ENCODE measurements around the gene CYS1.

The CYS1 gene

DNA sequence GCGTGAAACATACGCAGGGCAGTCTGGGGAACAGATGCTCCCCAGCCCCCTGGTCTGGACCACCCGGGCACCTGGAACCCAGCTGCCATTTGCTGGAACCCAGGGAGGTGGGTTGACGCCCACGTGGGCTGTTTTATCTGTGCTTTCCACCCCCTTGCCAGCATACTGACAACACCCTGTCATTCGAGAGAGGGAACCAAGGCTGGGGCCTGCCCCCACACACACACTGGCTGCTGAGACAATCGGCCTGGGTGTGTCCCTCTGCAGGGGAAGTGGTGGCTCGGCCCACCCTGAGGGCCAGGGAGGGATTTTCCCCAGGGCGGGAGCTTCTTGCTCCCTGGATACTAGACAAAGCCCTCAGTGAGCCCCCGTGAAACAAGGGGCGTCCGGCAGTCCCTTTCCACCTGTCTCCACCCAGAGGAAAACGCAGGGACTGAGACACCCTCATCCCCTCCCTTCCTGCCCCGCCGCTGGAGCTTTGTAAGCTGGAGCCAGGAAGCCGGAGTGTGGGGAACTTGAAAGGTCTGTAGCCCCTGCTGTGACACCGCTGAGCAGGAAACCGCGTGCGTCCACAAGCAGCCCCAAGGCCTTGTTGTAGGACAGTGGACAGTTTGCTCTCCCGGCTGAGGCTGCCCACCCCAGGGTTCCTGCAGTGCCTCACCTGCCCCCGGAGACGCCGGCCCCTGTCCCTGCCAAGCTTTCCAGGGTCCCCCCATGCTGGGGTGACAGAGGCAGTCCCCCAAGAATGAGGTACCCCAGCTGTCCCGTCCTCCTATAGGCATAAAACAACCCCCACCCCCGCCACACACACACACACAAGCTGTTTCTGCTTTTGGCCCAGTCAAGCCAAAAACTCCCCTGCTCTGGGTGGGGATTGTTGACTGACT lies 51.0 kb downstream of the CYS1 start:
- H3K4me1 ChIP-seq (ENCODE audit: control insufficient read depth, insufficient read depth, low read length) = peaks cover 2% of the 10 kb centered on the region
- no peaks in the 10 kb centered on the region for H3K27me3 ChIP-seq (ENCODE audit: control insufficient read depth, insufficient read depth, low read length)
- H3K27ac ChIP-seq (ENCODE audit: low read depth, low read length) = no peak overlapping the region
- H3K36me3 ChIP-seq (ENCODE audit: control insufficient read depth, insufficient read depth, low read length) = no peaks in the 10 kb centered on the region
- H3K9ac ChIP-seq (ENCODE audit: low read length) = peak overlapping the region; percentile 4
- peak overlapping the region; percentile 36 for H3K4me3 ChIP-seq (ENCODE audit: low read length)

- Histone ChIP-seq H3K27me3 (ENCODE audit: control insufficient read depth, insufficient read depth, low read length) (no peaks in the 10 kb centered on the region), H3K4me3 (ENCODE audit: low read length) (no peak overlapping the region), H3K9ac (ENCODE audit: low read length) (no peak overlapping the region), H3K36me3 (ENCODE audit: control insufficient read depth, insufficient read depth, low read length) (no peaks in the 10 kb centered on the region), H3K4me1 (ENCODE audit: control insufficient read depth, insufficient read depth, low read length) (peaks cover 2% of the 10 kb centered on the region), H3K27ac (ENCODE audit: low read depth, low read length) (no peak overlapping the region)
These were observed 51.7 kb downstream of the CYS1 start for GRCh38 chr2:10028407-10028987.

GRCh38 chr2:10027660-10028330 lies 52.4 kb downstream of the CYS1 start:
- no peaks in the 10 kb centered on the region for H3K36me3 ChIP-seq (ENCODE audit: control insufficient read depth, insufficient read depth, low read length)
- no peak overlapping the region for H3K4me3 ChIP-seq (ENCODE audit: low read length)
- H3K4me1 ChIP-seq (ENCODE audit: control insufficient read depth, insufficient read depth, low read length) = peaks cover 2% of the 10 kb centered on the region
- H3K9ac ChIP-seq (ENCODE audit: low read length) = no peak overlapping the region
- H3K27ac ChIP-seq (ENCODE audit: low read depth, low read length) = no peak overlapping the region
- no peaks in the 10 kb centered on the region for H3K27me3 ChIP-seq (ENCODE audit: control insufficient read depth, insufficient read depth, low read length)

DNA sequence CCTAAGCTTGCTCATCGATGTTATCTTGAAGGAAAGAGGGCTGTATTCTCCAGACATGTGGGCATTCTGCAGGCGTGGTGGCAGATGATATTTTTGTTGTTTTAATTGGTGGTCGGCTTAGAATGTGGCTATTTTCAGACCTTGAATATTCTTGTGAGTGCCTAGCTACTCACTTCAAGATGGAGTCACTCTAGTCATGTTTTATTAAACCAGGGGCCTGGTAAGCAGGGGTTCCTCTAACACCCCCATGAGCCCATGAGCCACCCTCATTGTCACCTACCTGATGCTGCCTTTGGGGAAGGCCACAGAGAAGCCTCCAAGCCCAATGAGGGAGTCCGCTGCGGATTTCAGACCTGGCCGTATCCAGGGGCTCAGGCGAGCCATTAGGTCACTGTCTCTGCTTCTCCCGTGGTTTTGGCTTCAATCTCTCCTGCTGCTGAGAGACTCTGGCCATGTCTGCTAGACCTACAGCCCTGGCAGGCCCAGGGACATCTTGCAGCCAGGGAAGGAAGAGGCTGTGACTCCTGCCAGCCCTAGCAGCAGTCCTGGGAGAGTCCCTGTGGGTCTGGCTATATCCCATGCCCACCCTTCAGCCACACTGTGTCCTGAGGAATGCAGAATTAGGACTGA lies 53.2 kb downstream of the CYS1 start:
- H3K27me3 ChIP-seq (ENCODE audit: control insufficient read depth, insufficient read depth, low read length) = no peaks in the 10 kb centered on the region
- H3K27ac ChIP-seq (ENCODE audit: low read depth, low read length) = no peak overlapping the region
- peaks cover 2% of the 10 kb centered on the region for H3K4me1 ChIP-seq (ENCODE audit: control insufficient read depth, insufficient read depth, low read length)
- no peaks in the 10 kb centered on the region for H3K36me3 ChIP-seq (ENCODE audit: control insufficient read depth, insufficient read depth, low read length)
- H3K9ac ChIP-seq (ENCODE audit: low read length) = no peak overlapping the region
- H3K4me3 ChIP-seq (ENCODE audit: low read length) = no peak overlapping the region

DNA sequence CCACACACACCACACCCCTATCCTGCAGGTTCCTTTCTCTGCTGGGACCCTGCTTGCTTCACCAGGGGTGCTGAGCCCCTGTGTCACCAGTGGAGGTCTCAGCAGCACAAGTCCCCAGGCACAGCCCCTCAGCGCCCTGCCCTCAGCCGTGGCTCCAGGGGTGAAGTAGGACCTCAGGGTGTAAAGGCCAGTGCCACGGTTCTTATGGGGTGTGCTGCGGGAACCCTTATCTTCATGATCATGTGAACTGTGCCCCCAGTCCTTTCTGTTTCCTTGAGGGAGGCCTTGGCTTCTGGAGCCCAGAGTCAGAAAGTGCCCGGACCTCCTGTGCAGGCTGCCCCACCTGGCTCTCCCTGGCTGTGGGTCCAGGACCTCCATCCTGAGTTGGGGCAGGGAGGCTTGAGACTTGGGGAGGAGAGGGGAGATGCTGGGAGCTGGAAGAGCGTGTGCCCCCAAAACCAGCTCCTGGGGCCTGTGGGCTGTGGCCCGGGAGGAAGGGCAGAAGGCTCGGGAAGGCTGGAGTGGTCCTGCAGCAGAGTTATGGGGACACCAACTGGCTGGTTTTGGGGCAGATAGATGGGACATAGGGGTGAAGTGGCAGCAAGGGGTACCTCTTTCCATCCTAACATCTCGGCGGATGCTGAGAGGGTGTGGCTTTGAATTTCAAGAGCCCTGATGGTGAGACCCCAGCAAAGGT lies 57.1 kb downstream of the CYS1 start:
- Histone ChIP-seq H3K4me3 (ENCODE audit: low read length) (no peak overlapping the region), H3K27ac (ENCODE audit: low read depth, low read length) (no peak overlapping the region), H3K9ac (ENCODE audit: low read length) (no peak overlapping the region), H3K27me3 (ENCODE audit: control insufficient read depth, insufficient read depth, low read length) (no peaks in the 10 kb centered on the region), H3K36me3 (ENCODE audit: control insufficient read depth, insufficient read depth, low read length) (no peaks in the 10 kb centered on the region), H3K4me1 (ENCODE audit: control insufficient read depth, insufficient read depth, low read length) (no peaks in the 10 kb centered on the region)

DNA sequence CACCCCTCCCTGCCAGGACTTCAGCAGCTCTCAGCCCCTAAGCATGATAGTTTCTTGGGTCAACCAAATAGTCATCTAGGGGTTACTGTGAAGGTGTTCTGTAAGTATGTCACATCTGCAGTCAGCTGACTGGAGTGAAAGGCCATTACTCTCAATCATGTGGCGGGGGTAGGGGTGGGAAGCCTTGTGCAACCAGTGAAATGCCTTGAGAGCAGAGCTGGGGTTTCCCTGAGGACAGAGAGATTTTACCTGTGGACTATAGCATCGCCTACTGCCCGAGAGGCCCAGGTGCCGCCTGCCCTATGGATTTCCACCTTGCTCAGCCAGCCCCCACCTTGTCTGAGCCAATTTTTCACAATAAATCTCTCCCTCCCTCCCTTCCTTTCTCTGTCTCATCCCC lies 57.8 kb downstream of the CYS1 start:
- H3K4me1 ChIP-seq (ENCODE audit: control insufficient read depth, insufficient read depth, low read length) = no peaks in the 10 kb centered on the region
- no peak overlapping the region for H3K4me3 ChIP-seq (ENCODE audit: low read length)
- no peak overlapping the region for H3K9ac ChIP-seq (ENCODE audit: low read length)
- H3K27ac ChIP-seq (ENCODE audit: low read depth, low read length) = no peak overlapping the region
- H3K36me3 ChIP-seq (ENCODE audit: control insufficient read depth, insufficient read depth, low read length) = no peaks in the 10 kb centered on the region
- H3K27me3 ChIP-seq (ENCODE audit: control insufficient read depth, insufficient read depth, low read length) = no peaks in the 10 kb centered on the region

DNA sequence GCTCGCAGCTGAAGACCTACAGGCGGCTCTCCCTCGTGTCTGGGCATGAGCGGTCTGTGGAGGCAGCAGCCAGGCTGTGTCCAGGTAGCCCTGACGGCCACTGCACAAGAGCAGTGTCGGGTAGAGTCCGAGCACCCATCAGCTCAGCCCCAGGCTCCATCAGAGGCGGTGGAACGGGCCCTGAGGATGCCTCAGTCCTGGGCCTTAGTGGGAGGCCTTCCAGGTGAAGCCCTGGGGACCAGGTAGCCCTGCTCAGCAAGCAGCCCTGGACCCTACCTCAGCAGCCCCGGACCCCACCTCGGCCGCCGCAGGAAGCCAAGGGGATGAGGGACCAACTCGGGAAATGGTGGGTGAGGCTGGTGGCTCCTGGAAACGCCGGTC lies 58.2 kb downstream of the CYS1 start:
- no peak overlapping the region for H3K4me3 ChIP-seq (ENCODE audit: low read length)
- no peaks in the 10 kb centered on the region for H3K27me3 ChIP-seq (ENCODE audit: control insufficient read depth, insufficient read depth, low read length)
- H3K27ac ChIP-seq (ENCODE audit: low read depth, low read length) = no peak overlapping the region
- no peaks in the 10 kb centered on the region for H3K4me1 ChIP-seq (ENCODE audit: control insufficient read depth, insufficient read depth, low read length)
- H3K9ac ChIP-seq (ENCODE audit: low read length) = no peak overlapping the region
- H3K36me3 ChIP-seq (ENCODE audit: control insufficient read depth, insufficient read depth, low read length) = no peaks in the 10 kb centered on the region

DNA sequence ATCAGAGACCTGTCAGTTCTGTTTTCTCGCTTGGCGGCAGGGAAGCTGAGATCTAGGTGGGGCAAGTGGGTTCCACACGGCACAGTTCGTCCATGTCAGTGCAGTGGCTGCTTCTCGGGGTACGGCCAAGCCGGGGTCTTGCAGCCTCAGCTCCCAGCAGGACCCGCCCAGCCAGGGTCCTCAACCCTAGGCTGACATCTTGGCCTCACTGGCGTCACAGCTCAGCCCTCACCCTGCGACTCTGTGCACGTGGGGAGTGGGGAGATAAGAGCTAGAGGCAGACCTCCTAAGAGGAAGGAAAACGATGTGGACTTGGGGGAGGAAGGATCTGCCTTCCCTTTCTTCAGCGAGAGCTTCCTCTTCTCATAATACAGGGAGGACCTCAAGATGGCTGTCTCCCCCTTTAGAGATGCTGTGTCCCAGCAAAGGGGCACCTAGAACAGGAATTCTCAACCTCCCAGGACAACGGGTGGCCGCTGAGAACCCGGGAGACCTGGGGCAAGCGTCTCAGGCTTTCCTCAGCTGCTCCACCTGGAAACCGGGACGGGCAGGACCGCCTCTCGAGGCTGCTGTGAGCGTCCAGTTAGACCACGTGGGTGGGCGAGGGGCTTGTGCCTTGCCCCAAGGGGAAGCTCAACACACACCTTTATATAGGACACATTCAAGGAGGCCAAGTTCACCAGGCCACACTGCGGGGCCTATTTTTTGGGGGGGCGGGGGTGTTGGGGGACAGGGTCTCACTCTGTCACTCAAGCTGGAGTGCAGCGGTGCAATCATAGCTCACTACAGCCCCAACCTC lies 60.4 kb downstream of the CYS1 start:
- Histone ChIP-seq H3K4me1 (ENCODE audit: control insufficient read depth, insufficient read depth, low read length) (no peaks in the 10 kb centered on the region), H3K27ac (ENCODE audit: low read depth, low read length) (no peak overlapping the region), H3K36me3 (ENCODE audit: control insufficient read depth, insufficient read depth, low read length) (no peaks in the 10 kb centered on the region), H3K27me3 (ENCODE audit: control insufficient read depth, insufficient read depth, low read length) (no peaks in the 10 kb centered on the region), H3K4me3 (ENCODE audit: low read length) (no peak overlapping the region), H3K9ac (ENCODE audit: low read length) (no peak overlapping the region)

- Histone ChIP-seq H3K9ac (ENCODE audit: low read length) (no peak overlapping the region), H3K4me3 (ENCODE audit: low read length) (no peak overlapping the region), H3K4me1 (ENCODE audit: control insufficient read depth, insufficient read depth, low read length) (no peaks in the 10 kb centered on the region), H3K27ac (ENCODE audit: low read depth, low read length) (no peak overlapping the region), H3K36me3 (ENCODE audit: control insufficient read depth, insufficient read depth, low read length) (no peaks in the 10 kb centered on the region), H3K27me3 (ENCODE audit: control insufficient read depth, insufficient read depth, low read length) (no peaks in the 10 kb centered on the region)
These were observed 61.0 kb downstream of the CYS1 start for GRCh38 chr2:10019174-10019573.

GRCh38 chr2:10017313-10017941 lies 62.8 kb downstream of the CYS1 start:
- H3K36me3 ChIP-seq (ENCODE audit: control insufficient read depth, insufficient read depth, low read length) = no peaks in the 10 kb centered on the region
- H3K9ac ChIP-seq (ENCODE audit: low read length) = no peak overlapping the region
- H3K4me3 ChIP-seq (ENCODE audit: low read length) = no peak overlapping the region
- no peak overlapping the region for H3K27ac ChIP-seq (ENCODE audit: low read depth, low read length)
- no peaks in the 10 kb centered on the region for H3K4me1 ChIP-seq (ENCODE audit: control insufficient read depth, insufficient read depth, low read length)
- H3K27me3 ChIP-seq (ENCODE audit: control insufficient read depth, insufficient read depth, low read length) = no peaks in the 10 kb centered on the region

GRCh38 chr2:10016802-10017258 lies 63.4 kb downstream of the CYS1 start:
- Histone ChIP-seq H3K27me3 (ENCODE audit: control insufficient read depth, insufficient read depth, low read length) (no peaks in the 10 kb centered on the region), H3K9ac (ENCODE audit: low read length) (no peak overlapping the region), H3K36me3 (ENCODE audit: control insufficient read depth, insufficient read depth, low read length) (no peaks in the 10 kb centered on the region), H3K4me1 (ENCODE audit: control insufficient read depth, insufficient read depth, low read length) (no peaks in the 10 kb centered on the region), H3K4me3 (ENCODE audit: low read length) (no peak overlapping the region), H3K27ac (ENCODE audit: low read depth, low read length) (no peak overlapping the region)

Measured in rectal smooth muscle tissue (tissue), 1 donor.